Stomach smooth muscle (tissue), 2 donors: Measurements from ENCODE around the gene ANXA4.
A peak's percentile ranks its signal among the peaks of the same experiment; 100 is the strongest.
"Not testable (repeated sequence)": the region's sequence is repeated elsewhere in the genome, so short reads cannot be mapped to it uniquely, and the experiment has no call there.

ENCODE experiments used
- H3K27ac ChIP-seq: one replicate; pipeline ENCODE4 v1.7.0; 2013; ENCODE audit warnings: mild to moderate bottlenecking, low read length, inconsistent platforms
- H3K27me3 ChIP-seq, 2 donors: one replicate each; pipeline ENCODE4 v1.7.0; 2013; ENCODE audit warnings: low read length in 2 of 2; ENCODE audit not compliant: insufficient read depth in 2 of 2, control insufficient read depth in 1 of 2
- H3K36me3 ChIP-seq, 2 donors: one replicate each; pipeline ENCODE4 v1.7.0; 2013; ENCODE audit warnings: low read length in 2 of 2; ENCODE audit not compliant: control insufficient read depth in 2 of 2, insufficient read depth in 2 of 2
- H3K4me1 ChIP-seq: one replicate; pipeline ENCODE4 v1.7.0; 2013; ENCODE audit warnings: low read length; ENCODE audit not compliant: control insufficient read depth, insufficient read depth
- H3K4me3 ChIP-seq, 2 donors: one replicate each; pipeline ENCODE4 v1.7.0; 2013; ENCODE audit warnings: low read length in 2 of 2
- H3K9ac ChIP-seq, 2 donors: one replicate each; pipeline ENCODE4 v1.7.0; 2013; ENCODE audit warnings: low read length in 2 of 2, mild to moderate bottlenecking in 1 of 2
- H3K9me3 ChIP-seq, 2 donors: one replicate each; pipeline ENCODE4 v1.7.0; 2013; ENCODE audit warnings: low read length in 2 of 2; ENCODE audit not compliant: control insufficient read depth in 2 of 2
- donor health status: healthy.
- donor health status: Pancreatic carcinoma.

ANXA4 gene

DNA sequence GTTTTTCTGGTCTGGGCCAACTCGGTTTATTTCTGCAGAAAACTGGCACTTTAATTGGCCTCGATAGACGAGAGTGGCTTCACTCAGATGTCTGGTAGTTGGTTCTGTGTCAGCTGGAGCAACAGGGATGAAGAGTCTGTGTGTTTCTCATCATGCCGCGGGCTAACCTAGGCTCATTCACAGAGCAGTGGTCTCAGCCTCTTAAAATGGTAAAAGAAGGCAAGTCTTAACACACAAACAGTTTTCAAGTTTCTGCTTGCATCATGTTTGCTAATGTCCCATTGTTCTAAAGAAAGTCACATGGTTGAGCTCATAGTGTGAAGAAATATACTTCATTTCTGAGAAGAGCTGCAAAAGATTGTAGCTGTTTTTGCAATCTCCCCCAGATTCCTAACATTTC is 37.5 kb upstream of the ANXA4 start:
- no peak overlapping the region for H3K27ac ChIP-seq
- no peaks in the 10 kb centered on the region for H3K27me3 ChIP-seq
- no peak overlapping the region for H3K4me3 ChIP-seq
- no peaks in the 10 kb centered on the region for H3K9me3 ChIP-seq
- H3K36me3 ChIP-seq = no peaks in the 10 kb centered on the region
- H3K9ac ChIP-seq = no peak overlapping the region
- H3K4me1 ChIP-seq = no peaks in the 10 kb centered on the region

DNA sequence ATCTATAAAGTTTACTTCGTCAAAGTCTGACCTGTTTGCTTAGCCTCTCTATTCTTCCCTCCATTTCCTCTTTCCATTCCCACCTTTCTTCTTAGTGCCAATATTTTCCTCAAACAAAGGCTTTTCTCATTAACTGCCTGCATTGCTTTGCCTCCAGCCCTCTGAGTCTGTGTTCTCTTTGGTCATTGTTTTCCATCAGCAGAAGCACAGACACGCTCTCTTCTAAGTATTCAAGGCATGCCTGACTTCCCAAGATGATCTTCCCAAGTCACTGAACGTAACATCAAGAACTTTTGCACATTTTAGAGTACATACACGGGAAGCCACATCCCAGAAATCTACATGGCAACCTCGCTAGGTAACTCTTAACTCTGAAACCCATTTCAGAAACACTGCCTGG is 32.6 kb upstream of the ANXA4 start:
- H3K36me3 ChIP-seq = no peaks in the 10 kb centered on the region
- no peak overlapping the region for H3K27ac ChIP-seq

DNA sequence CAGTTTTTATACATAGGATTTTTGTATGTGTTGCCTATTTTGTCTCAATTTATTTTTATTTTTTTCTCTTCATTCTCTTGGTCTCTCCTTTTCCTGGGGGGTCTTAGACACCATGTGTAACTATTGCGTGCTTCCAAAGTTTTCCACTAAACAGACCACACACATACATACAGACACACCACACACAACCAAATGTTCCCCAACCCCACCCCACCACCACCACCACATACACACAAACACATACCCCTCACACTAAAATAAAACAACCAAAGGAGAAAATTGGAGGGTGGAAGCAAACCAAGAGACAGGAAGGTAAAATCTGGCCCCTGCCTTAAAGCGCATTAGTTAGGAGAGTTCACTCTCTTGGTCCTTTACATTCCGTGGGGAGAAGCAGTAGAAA is 30.0 kb upstream of the ANXA4 start:
- Histone ChIP-seq H3K9ac (no peak overlapping the region), H3K9me3 (no peaks in the 10 kb centered on the region), H3K4me1 (peaks cover 2% of the 10 kb centered on the region), H3K36me3 (no peaks in the 10 kb centered on the region), H3K4me3 (no peak overlapping the region), H3K27ac (no peak overlapping the region), H3K27me3 (no peaks in the 10 kb centered on the region)

More for the DNA sequence above, 32.6 kb upstream of the ANXA4 start:
- Histone ChIP-seq H3K9ac (no peak overlapping the region), H3K4me3 (no peak overlapping the region), H3K27me3 (no peaks in the 10 kb centered on the region), H3K9me3 (no peaks in the 10 kb centered on the region), H3K4me1 (no peaks in the 10 kb centered on the region)

DNA sequence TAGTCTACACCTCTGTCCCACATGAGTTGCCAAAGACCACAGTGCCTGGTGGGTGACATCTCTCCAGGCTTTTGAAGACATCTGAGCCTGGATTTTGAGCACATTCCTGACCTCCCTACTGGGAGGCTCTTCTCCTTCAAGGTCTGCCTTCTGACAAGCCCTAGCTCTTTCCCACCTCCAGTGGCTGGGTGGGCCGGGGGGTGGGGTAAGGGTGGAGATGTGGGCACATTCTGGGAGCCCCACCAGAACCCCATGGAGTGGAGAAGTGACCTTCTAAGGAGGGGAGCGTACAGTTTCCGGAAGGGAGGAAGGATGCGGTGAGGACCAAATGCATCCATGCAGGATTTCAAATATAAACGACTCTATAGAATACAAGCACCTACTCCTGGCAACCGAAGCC is 27.9 kb upstream of the ANXA4 start:
- no peak overlapping the region for H3K27ac ChIP-seq
- H3K9ac ChIP-seq = no peak overlapping the region
- no peak overlapping the region for H3K4me3 ChIP-seq
- H3K4me1 ChIP-seq = peaks cover 2% of the 10 kb centered on the region
- H3K27me3 ChIP-seq = no peaks in the 10 kb centered on the region
- no peaks in the 10 kb centered on the region for H3K9me3 ChIP-seq
- H3K36me3 ChIP-seq = no peaks in the 10 kb centered on the region

DNA sequence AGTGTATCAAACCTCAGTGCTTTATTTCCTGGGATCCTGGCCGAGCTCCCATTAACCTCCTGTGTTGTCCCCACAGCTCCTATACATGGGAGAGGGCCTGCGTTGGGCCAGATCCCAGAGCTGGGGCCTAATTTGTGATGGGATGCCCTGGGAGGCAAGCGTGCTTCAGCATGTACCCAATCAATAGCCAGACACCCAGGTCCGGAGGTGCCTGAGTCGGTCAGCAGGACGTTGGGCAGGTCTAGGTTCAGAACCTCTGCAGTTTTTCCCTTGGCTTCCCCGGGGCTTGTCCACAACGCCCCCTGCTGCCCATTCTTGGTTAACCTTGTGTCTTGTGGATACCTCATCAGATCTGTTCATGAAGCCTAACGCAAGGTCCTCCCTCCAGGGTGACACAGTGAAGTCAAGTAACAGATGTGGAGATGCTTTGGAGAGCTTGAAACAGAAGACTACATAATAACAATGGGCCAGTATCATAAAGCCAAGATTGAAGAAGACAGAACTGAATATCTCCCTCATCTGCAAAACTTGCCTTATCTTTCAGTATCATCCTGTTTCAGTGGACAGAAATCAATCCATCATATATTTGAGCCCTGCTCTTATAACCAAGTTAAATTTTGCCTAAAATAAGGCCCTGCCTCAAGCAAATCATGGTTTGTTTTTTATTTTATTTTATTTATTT is 27.3 kb upstream of the ANXA4 start:
- not testable (repeated sequence) for H3K9me3 ChIP-seq, H3K27me3 ChIP-seq, H3K9ac ChIP-seq, H3K27ac ChIP-seq, H3K36me3 ChIP-seq, H3K4me1 ChIP-seq
- H3K4me3 ChIP-seq = peak overlapping the region in 1 of 2 donors; percentile 22

DNA sequence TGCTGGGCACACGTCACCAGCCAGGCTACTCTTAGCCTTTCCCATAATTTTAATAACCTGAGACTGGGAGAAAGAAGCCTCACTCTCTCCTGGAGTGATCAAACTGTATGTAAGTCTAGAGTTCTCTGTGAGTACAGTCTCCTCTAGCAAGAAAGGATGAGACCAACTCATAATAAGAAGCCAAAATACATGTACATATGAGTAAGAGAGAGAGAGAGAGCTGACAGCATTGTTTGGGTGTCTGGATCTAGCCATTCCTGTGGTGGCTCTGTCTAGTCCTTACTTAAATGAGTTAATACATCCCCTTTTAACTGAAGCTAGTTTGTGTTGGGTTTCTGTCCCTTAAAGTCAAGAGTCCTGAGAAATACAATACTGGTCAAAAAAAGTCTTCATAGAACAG is 26.0 kb upstream of the ANXA4 start:
- Histone ChIP-seq H3K4me1 (peaks cover 2% of the 10 kb centered on the region), H3K36me3 (no peaks in the 10 kb centered on the region), H3K4me3 (no peak overlapping the region), H3K9me3 (no peaks in the 10 kb centered on the region), H3K27me3 (no peaks in the 10 kb centered on the region), H3K9ac (no peak overlapping the region), H3K27ac (no peak overlapping the region)

DNA sequence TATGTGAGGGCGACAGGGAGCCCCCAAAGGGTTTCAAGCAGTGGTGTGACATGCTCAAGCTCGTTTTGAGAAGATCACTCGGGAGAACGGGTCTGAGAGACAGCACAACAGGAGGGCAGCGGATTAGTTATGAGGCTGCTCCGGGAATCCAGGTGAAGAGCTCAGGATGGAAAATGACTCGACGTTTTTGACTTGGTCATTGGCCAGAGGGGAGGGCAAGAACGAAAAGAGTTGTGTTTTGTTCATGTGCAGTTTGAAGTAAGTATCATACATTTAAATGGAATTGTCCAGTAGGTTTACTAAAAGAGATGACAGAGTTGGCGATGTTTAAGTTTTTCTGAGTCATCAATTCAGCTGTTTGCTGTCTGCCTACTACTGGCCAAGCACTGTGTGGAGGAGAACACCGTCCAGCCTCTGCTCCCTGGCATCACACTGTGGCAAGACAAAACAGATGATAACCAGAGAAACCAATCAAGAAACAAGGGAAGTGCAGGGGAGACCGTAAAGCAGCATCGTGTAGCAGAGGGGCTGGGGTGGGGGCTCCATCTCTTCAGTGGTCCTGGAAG is 25.3 kb upstream of the ANXA4 start:
- no peak overlapping the region for H3K27ac ChIP-seq
- H3K9ac ChIP-seq = no peak overlapping the region
- H3K9me3 ChIP-seq = no peaks in the 10 kb centered on the region
- no peak overlapping the region for H3K4me3 ChIP-seq
- H3K27me3 ChIP-seq = no peaks in the 10 kb centered on the region
- peaks cover 2% of the 10 kb centered on the region for H3K4me1 ChIP-seq
- H3K36me3 ChIP-seq = no peaks in the 10 kb centered on the region

DNA sequence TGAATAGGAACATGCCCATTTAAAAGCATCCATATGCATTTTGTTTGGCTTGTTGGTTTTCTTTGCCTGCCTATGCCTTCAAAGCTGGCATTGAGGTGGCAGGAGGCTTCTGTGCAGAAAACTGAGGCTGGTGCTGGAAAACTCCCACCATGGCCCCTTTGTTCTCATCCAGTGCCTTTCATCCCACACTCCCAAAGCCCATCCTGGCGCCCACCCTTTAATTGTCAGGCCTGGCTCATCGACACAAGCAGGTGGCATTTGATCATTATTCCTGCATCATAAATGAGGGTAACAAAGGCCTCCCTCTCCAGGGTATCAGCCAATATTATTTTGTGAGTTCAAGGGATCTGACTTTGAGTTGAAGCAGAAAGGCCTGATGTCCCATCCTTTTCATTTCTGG is 24.7 kb upstream of the ANXA4 start:
- Histone ChIP-seq H3K27ac (no peak overlapping the region), H3K9me3 (no peaks in the 10 kb centered on the region), H3K4me3 (no peak overlapping the region), H3K36me3 (no peaks in the 10 kb centered on the region), H3K27me3 (no peaks in the 10 kb centered on the region), H3K4me1 (peaks cover 2% of the 10 kb centered on the region), H3K9ac (no peak overlapping the region)

DNA sequence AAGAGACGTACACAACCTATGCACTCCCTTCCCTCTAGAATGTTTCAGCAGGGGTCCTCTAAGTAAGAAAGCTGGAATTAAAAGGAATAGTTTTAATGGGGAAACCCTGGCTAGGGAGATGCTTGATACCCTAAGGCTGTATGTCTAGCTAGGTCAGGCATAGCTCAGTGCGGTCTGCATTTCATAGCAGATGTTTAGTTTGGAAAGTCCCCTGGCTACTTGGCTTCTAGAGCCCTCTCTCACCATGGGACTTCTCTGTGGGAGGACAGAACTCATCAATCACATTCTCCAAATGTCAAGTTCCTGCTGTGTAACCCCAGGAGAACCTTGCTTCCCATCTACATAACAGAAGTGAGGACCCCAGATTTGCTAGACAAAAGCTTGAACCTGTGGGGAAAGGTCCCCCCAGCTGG is 24.1 kb upstream of the ANXA4 start:
- H3K4me3 ChIP-seq = no peak overlapping the region
- H3K9me3 ChIP-seq = no peaks in the 10 kb centered on the region
- H3K9ac ChIP-seq = no peak overlapping the region
- H3K27me3 ChIP-seq = no peaks in the 10 kb centered on the region
- no peaks in the 10 kb centered on the region for H3K36me3 ChIP-seq
- H3K27ac ChIP-seq = no peak overlapping the region
- H3K4me1 ChIP-seq = peaks cover 2% of the 10 kb centered on the region

DNA sequence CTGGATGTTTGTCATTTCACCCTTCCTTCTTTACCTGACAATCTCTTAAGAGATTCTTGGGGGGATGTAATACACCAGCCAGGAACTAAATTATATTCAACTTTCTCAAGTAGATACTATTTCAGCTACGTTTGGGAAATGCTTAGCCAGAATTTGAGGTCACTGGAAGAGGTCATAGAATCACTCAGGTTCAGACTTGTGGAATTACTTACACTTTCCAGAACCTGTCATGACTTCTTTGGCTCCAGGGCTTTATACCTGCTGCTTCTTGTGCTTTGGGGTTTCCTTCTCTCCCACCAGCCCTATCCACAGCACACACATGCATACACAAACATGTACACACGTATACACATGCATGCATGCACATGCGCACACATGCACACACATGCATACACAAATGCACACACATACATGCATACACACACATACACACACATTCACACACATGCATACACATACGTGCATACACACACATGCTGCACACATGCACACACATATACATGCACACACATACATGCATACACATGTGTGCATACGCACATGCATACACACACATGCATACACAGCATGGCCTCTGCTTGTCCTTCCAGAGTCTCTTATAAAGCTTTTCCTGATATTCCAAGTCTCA is 23.5 kb upstream of the ANXA4 start:
- H3K9ac ChIP-seq = no peak overlapping the region
- no peaks in the 10 kb centered on the region for H3K27me3 ChIP-seq
- no peaks in the 10 kb centered on the region for H3K9me3 ChIP-seq
- no peaks in the 10 kb centered on the region for H3K36me3 ChIP-seq
- H3K4me1 ChIP-seq = peaks cover 2% of the 10 kb centered on the region
- no peak overlapping the region for H3K4me3 ChIP-seq
- H3K27ac ChIP-seq = no peak overlapping the region

DNA sequence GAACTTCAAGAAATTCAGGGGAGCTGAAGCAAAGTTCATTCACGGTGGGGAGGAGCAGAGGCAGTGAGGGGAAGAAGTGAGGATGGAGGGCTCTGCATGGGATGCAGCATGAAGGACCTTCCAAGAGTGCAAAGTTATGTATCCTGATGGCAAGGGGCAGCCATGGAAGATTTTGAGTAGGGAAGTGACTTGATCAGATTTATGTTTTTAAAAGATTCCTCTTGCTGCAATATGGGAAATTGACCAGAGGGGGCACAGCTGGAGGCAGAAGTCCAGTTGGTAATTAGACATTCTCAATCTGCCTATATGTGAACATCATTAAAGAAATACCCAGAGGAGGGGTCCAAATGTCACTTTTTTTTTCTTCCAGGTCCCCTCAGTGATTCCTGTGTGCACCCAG is 21.5 kb upstream of the ANXA4 start:
- no peaks in the 10 kb centered on the region for H3K27me3 ChIP-seq
- H3K9ac ChIP-seq = no peak overlapping the region
- H3K9me3 ChIP-seq = no peaks in the 10 kb centered on the region
- H3K27ac ChIP-seq = no peak overlapping the region
- H3K4me3 ChIP-seq = no peak overlapping the region
- H3K36me3 ChIP-seq = no peaks in the 10 kb centered on the region
- H3K4me1 ChIP-seq = peaks cover 3% of the 10 kb centered on the region
